ENCODE results near the gene TRANK1.
"Not testable (repeated sequence)": the region's sequence is repeated elsewhere in the genome, so short reads cannot be mapped to it uniquely, and the experiment has no call there.

The TRANK1 gene

GRCh38 chr3:36969085-36969484, 24.2 kb upstream of the TRANK1 start:
- H3K4me3 ChIP-seq (replicated peaks in 1 of 2; ENCODE audit: low read depth in 2 of 2, low read length in 2 of 2), result no peak overlapping the region
- DNase-seq (ENCODE audit: low read depth in 2 of 2), result no peak
- TF ChIP-seq CTCF (IDR thresholded peaks at IDR 0.05; ENCODE audit: low read depth, low read length), result no peak

- no peak overlapping the region for H3K4me3 ChIP-seq (replicated peaks in 1 of 2; ENCODE audit: low read depth in 2 of 2, low read length in 2 of 2)
- TF ChIP-seq CTCF (IDR thresholded peaks at IDR 0.05; ENCODE audit: low read depth, low read length), result no peak
- no peak for DNase-seq (ENCODE audit: low read depth in 2 of 2)
Observed at GRCh38 chr3:36965440-36965839, 20.6 kb upstream of the TRANK1 start.

- no peak overlapping the region for H3K4me3 ChIP-seq (replicated peaks in 1 of 2; ENCODE audit: low read depth in 2 of 2, low read length in 2 of 2)
- no peak for TF ChIP-seq CTCF (IDR thresholded peaks at IDR 0.05; ENCODE audit: low read depth, low read length)
- DNase-seq (ENCODE audit: low read depth in 2 of 2), result no peak
Observed at GRCh38 chr3:36964817-36965216, 20.0 kb upstream of the TRANK1 start.

- DNase-seq (ENCODE audit: low read depth in 2 of 2), result no peak
- TF ChIP-seq CTCF (IDR thresholded peaks at IDR 0.05; ENCODE audit: low read depth, low read length), result no peak
Observed at GRCh38 chr3:36964331-36964730, 19.5 kb upstream of the TRANK1 start.

GRCh38 chr3:36963008-36963407, 18.2 kb upstream of the TRANK1 start:
- not testable (repeated sequence) for DNase-seq (ENCODE audit: low read depth in 2 of 2); H3K4me3 ChIP-seq (replicated peaks in 1 of 2; ENCODE audit: low read depth in 2 of 2, low read length in 2 of 2)

More at GRCh38 chr3:36964331-36964730, 19.5 kb upstream of the TRANK1 start:
- H3K4me3 ChIP-seq (replicated peaks in 1 of 2; ENCODE audit: low read depth in 2 of 2, low read length in 2 of 2), result no peak overlapping the region

GRCh38 chr3:36960502-36960901, 15.6 kb upstream of the TRANK1 start:
- no peak for TF ChIP-seq CTCF (IDR thresholded peaks at IDR 0.05; ENCODE audit: low read depth, low read length)
- no peak overlapping the region for H3K4me3 ChIP-seq (replicated peaks in 1 of 2; ENCODE audit: low read depth in 2 of 2, low read length in 2 of 2)
- DNase-seq (ENCODE audit: low read depth in 2 of 2), result no peak

GRCh38 chr3:36959821-36960220, 15.0 kb upstream of the TRANK1 start:
- peak in 1 of 2 donors; percentile 28 for DNase-seq (ENCODE audit: low read depth in 2 of 2)
- TF ChIP-seq CTCF (IDR thresholded peaks at IDR 0.05; ENCODE audit: low read depth, low read length), result no peak
- no peak overlapping the region for H3K4me3 ChIP-seq (replicated peaks in 1 of 2; ENCODE audit: low read depth in 2 of 2, low read length in 2 of 2)

Measured in cardiac fibroblast (primary cell).